Mucosa of rectum (tissue), 2 donors: Measurements from ENCODE around the gene ADORA2B.
"Not testable (repeated sequence)": the region's sequence is repeated elsewhere in the genome, so short reads cannot be mapped to it uniquely, and the experiment has no call there.

Experiments used
- H3K27ac ChIP-seq, 2 donors: one replicate each; pipeline ENCODE4 v1.7.0; 2013; ENCODE audit warnings: inconsistent platforms in 2 of 2, low read depth in 2 of 2, low read length in 2 of 2
- H3K27me3 ChIP-seq, 2 donors: one replicate each; pipeline ENCODE4 v1.7.0; 2013; ENCODE audit warnings: low read length in 2 of 2; ENCODE audit not compliant: control insufficient read depth in 2 of 2, insufficient read depth in 2 of 2
- H3K36me3 ChIP-seq, 2 donors: one replicate each; pipeline ENCODE4 v1.7.0; 2013; ENCODE audit warnings: low read length in 2 of 2; ENCODE audit not compliant: control insufficient read depth in 2 of 2, insufficient read depth in 2 of 2
- H3K4me1 ChIP-seq, 2 donors: one replicate each; pipeline ENCODE4 v1.7.0; 2013; ENCODE audit warnings: low read length in 2 of 2, mild to moderate bottlenecking in 1 of 2; ENCODE audit not compliant: control insufficient read depth in 2 of 2, insufficient read depth in 2 of 2
- H3K4me3 ChIP-seq, 2 donors: one replicate each; pipeline ENCODE4 v1.7.0; 2013; ENCODE audit warnings: low read length in 2 of 2
- H3K9ac ChIP-seq, 2 donors: one replicate each; pipeline ENCODE4 v1.7.0; 2013; ENCODE audit warnings: low read length in 2 of 2, low read depth in 1 of 2, mild to moderate bottlenecking in 1 of 2
- H3K9me3 ChIP-seq, 2 donors: one replicate each; pipeline ENCODE4 v1.7.0; 2013; ENCODE audit warnings: low read length in 2 of 2; ENCODE audit not compliant: control insufficient read depth in 2 of 2
- donor health status: healthy.
- donor health status: Normal muscosa, but diverticular disease.

ADORA2B gene

GRCh38 chr17:15977894-15978293 lies 33.0 kb downstream of the ADORA2B start:
- no peaks in the 10 kb centered on the region for H3K9me3 ChIP-seq
- H3K27me3 ChIP-seq: no peaks in the 10 kb centered on the region
- H3K4me3 ChIP-seq: no peak overlapping the region
- H3K9ac ChIP-seq: no peak overlapping the region
- H3K36me3 ChIP-seq: peaks cover 23% of the 10 kb centered on the region in 2 donors
- H3K4me1 ChIP-seq: peaks cover 0 to 7% of the 10 kb centered on the region in 2 donors
- no peak overlapping the region for H3K27ac ChIP-seq

DNA sequence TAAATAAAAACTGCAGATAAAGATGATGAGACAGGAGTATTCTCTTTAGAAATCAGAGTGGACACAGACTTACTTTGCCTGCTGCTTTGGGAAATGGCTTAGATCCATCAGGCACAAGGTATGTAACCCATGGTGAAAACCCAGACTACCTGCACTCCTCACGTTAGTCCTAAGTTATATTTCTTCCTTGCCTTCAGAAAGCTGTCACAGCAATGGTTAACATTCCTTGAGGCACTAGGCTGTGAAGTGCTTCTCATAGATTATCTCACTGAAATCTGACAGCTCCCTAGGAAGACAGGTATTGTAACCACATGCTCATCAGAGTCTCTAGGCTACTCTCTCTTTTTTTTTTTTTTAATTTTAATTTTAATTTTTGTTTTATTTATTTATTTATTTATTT lies 33.7 kb downstream of the ADORA2B start:
- H3K9ac ChIP-seq: no peak overlapping the region
- H3K4me3 ChIP-seq: no peak overlapping the region
- no peaks in the 10 kb centered on the region for H3K27me3 ChIP-seq
- peaks cover 0 to 7% of the 10 kb centered on the region in 2 donors for H3K4me1 ChIP-seq
- H3K36me3 ChIP-seq: peaks cover 23 to 24% of the 10 kb centered on the region in 2 donors
- no peaks in the 10 kb centered on the region for H3K9me3 ChIP-seq
- no peak overlapping the region for H3K27ac ChIP-seq

DNA sequence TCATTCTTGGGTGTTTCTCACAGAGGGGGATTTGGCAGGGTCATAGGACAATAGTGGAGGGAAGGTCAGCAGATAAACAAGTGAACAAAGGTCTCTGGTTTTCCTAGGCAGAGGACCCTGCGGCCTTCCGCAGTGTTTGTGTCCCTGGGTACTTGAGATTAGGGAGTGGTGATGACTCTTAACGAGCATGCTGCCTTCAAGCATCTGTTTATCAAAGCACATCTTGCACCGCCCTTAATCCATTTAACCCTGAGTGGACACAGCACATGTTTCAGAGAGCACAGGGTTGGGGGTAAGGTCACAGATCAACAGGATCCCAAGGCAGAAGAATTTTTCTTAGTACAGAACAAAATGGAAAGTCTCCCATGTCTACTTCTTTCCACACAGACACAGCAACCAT lies 34.1 kb downstream of the ADORA2B start:
- not testable (repeated sequence) for H3K9me3 ChIP-seq, H3K4me3 ChIP-seq, H3K27ac ChIP-seq, H3K27me3 ChIP-seq, H3K9ac ChIP-seq, H3K4me1 ChIP-seq
- peaks cover 23 to 24% of the 10 kb centered on the region in 2 donors for H3K36me3 ChIP-seq

- peaks cover 0 to 7% of the 10 kb centered on the region in 2 donors for H3K4me1 ChIP-seq
- H3K27me3 ChIP-seq: no peaks in the 10 kb centered on the region
- H3K27ac ChIP-seq: peak overlapping the region; percentile 69 to 74
- peaks cover 18 to 19% of the 10 kb centered on the region in 2 donors for H3K36me3 ChIP-seq
- H3K9me3 ChIP-seq: no peaks in the 10 kb centered on the region
- no peak overlapping the region for H3K9ac ChIP-seq
- no peak overlapping the region for H3K4me3 ChIP-seq
Observed at GRCh38 chr17:15981208-15981607, 36.3 kb downstream of the ADORA2B start.

- H3K27me3 ChIP-seq: no peaks in the 10 kb centered on the region
- no peaks in the 10 kb centered on the region for H3K9me3 ChIP-seq
- H3K4me3 ChIP-seq: no peak overlapping the region
- H3K36me3 ChIP-seq: peaks cover 12 to 15% of the 10 kb centered on the region in 2 donors
- H3K4me1 ChIP-seq: peaks cover 0 to 7% of the 10 kb centered on the region in 2 donors
- peak overlapping the region; percentile 69 to 74 for H3K27ac ChIP-seq
- H3K9ac ChIP-seq: no peak overlapping the region
Observed at GRCh38 chr17:15981646-15982580, 37.0 kb downstream of the ADORA2B start.

DNA sequence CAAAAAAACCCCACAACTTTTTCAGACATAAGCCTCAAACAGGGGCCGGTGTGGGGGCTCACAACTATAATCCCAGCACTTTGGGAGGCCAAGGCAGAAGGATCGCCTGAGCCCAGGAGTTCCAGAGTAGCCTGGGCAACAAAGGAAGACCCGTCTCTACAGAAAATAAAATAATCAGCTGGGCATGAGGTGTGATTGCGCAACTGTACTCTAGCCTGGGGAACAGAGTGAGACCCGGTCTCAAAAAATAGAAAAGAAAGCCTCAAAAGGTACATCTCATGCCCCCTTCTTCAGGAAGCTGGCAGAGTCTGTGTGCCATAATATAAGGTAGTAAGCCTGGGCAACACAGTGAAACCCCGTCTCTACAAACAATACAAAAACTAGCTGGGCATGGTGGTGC lies 51.4 kb downstream of the ADORA2B start:
- Histone ChIP-seq H3K4me3 (no peak overlapping the region), H3K27me3 (no peaks in the 10 kb centered on the region), H3K4me1 (peaks cover 10 to 11% of the 10 kb centered on the region in 2 donors), H3K36me3 (peaks cover 1 to 2% of the 10 kb centered on the region in 2 donors), H3K9ac (no peak overlapping the region), H3K27ac (no peak overlapping the region), H3K9me3 (no peaks in the 10 kb centered on the region)

DNA sequence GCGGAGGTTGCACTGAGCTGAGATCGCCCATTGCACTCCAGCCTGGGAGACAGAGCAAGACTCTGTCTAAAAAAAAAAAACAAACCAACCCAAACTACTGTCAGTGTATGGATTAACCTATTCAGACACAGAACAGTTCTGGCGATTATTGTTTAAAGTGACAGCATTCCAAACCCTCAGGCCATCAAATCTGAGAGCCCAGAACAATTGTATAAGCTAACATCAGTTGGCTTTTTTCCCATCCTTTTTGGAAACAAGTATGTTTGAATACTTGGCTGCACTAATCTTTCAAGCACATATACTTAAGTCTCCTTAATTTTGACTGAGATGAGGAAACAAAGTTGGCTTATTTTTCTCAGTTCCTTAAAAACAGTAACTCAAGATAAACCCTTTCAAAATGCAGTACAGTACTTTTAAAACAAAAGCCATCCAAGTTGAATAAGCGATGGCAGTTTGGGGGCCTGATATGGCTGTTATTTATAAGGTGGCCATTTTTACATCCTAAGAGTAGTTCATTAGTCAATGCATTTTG lies 53.2 kb downstream of the ADORA2B start:
- Histone ChIP-seq H3K9ac (no peak overlapping the region), H3K9me3 (no peaks in the 10 kb centered on the region), H3K27ac (no peak overlapping the region), H3K36me3 (peaks cover 18 to 19% of the 10 kb centered on the region in 2 donors), H3K27me3 (no peaks in the 10 kb centered on the region), H3K4me1 (peaks cover 10 to 11% of the 10 kb centered on the region in 2 donors), H3K4me3 (peak overlapping the region; percentile 58 to 88)

GRCh38 chr17:15999141-15999973 lies 54.4 kb downstream of the ADORA2B start, which contains the start of the genes TTC19 and ZSWIM7:
Gene TTC19 (plus strand): TSS chr17:15999824. CDS start chr17:15999849, 25 bp downstream.
Gene ZSWIM7 (minus strand): TSS chr17:15999704. CDS start chr17:15999594, 110 bp downstream.
- Histone ChIP-seq H3K9ac (peak within 1 kb of the TSS; percentile 92 to 95), H3K36me3 (peaks cover 29 to 30% of the 10 kb centered on the region in 2 donors), H3K27ac (peak within 1 kb of the TSS; percentile 98 to 99), H3K4me3 (peak within 1 kb of the TSS; percentile 88 to 92), H3K4me1 (peaks cover 10 to 11% of the 10 kb centered on the region in 2 donors), H3K27me3 (no peaks in the 10 kb centered on the region), H3K9me3 (no peaks in the 10 kb centered on the region)

GRCh38 chr17:15999974-16000827 lies 55.3 kb downstream of the ADORA2B start:
- peaks cover 10 to 11% of the 10 kb centered on the region in 2 donors for H3K4me1 ChIP-seq
- H3K36me3 ChIP-seq: peaks cover 35 to 39% of the 10 kb centered on the region in 2 donors
- H3K27ac ChIP-seq: peak overlapping the region; percentile 98 to 99

More at GRCh38 chr17:15999974-16000827, 55.3 kb downstream of the ADORA2B start:
- H3K27me3 ChIP-seq: no peaks in the 10 kb centered on the region
- H3K9ac ChIP-seq: peak overlapping the region; percentile 92 to 95
- H3K9me3 ChIP-seq: no peaks in the 10 kb centered on the region
- peak overlapping the region; percentile 88 to 92 for H3K4me3 ChIP-seq
